ENCODE results near the gene KIF6.

The KIF6 gene

DNA sequence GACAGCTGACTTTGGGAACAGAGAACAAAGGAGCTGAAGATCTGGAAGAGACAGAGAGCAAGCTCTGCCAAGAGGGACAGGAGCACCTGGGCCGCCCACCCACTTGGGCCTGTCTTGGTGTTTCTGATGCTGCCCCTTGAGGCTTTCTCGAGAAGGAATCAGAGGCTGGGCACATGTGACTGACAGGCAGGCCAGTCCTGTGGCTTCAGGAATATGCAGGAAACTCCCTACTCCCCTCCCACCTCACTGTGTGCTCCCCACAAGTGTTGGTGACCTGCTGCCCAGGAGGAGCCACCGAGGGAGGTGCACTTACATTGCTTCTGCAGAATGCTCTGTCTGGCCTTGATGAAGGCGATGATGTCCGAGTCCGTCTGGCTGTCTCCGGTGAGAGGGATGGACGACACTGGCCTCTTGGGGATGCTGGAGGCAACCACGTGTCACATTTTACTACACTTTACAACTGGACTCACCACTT lies 381.8 kb downstream of the KIF6 start:
- no peak for DNase-seq (ENCODE audit: low read depth in 2 of 2)

DNA sequence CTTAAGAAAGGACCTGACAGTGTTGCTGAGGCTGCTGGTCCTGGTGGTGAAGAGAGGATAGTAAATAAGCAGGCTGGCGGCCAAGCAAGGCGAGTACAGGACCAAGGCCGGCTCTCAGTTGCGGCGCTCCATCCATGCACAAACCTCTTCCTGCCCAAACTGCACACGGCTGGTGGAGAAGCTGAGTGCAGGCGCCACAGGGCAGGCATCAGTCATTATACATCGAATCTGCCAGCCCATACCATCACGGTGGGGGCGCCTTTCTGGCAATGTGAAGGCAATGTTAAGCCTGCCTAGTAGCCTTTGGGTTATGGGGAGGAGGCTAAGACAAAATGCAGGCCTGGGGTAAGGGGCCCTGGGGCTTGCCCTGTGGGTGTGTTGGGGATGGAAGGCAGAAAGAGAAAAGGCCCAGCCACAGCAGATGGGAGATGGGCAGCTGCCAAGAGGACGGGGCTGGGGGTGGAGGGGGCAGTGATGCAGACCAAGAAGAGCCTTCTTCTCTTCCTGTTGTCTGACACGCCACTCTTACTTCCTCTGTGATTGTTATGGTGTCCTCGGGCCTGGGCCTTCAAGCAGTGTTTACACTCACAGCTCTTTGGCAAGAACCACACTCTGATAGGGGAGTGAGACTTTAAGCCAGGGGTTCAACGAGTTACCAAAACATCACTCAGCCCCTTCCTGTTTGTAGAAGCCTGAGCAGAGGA lies 382.4 kb downstream of the KIF6 start:
- no peak for DNase-seq (ENCODE audit: low read depth in 2 of 2)

DNA sequence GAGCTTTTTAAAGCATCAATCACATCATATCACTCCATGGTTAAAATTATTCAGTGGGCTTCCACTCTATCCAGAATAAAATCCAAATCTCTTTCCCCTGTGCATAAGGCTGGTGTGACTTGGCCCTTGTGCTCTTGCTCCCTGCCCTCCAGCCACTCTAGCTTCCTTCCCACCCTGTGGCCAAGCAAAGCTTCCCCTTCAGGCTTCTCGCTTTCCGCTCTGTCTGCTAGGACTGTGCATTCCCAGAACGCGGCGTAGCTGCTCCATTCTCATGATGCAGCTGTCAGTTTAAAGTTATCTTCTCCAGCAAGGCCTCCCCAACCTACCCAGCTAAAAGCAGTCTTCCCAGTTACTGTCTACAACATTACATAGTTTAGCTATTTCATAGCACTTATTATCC lies 383.3 kb downstream of the KIF6 start:
- no peak for DNase-seq (ENCODE audit: low read depth in 2 of 2)

DNA sequence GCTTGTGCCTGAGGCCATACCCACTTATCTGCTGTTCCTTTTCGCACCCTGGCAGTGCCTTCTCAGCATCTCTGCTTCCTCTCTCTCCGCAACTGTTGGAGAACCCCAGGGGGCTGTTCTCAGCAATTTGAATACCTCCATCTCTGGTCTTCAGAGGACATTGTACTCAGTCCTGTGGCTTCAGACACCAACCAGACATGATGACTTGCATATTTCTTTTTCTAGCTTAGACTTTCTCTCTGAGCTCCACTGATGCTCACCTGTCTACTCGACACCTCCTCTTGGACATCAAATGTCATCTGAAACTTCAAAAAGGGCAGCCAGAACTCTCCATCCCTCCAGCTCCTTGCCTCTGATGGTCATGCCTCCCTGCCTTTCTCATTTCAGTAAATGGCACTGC lies 383.9 kb downstream of the KIF6 start:
- DNase-seq (ENCODE audit: low read depth in 2 of 2) = no peak

DNA sequence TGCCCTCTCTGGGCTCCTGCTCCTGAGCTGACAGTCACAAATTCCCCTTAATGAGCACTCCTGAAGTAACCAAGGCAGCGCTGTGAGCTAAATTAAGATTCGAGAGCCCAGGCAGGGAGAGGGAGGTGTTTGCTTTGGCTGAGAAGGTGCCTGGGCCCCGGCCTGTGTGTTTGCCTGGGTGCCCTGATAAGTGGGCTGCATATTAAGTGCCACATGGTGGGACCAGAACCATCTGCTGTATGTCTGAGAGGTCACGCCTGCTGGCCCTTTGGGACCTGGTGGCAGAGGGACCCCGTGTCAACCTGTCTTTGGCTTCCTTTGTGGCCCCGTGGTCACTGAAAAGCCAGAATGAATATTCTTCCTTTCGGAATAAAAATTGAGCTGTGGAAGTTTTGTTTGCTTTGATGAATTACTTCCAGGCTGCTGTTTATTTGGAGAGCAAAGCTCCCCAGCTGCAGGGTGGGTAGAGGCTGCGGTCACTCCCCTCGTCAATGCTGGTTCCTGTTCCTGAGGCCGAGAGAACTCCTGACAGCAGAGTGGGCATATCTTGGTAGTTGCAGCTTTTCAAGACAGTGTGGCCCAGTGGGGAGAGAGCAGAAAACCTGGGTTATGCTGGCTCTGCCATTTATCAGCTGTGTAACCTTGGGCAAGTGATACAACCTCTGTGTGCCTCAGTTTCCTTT lies 385.2 kb downstream of the KIF6 start:
- no peak for DNase-seq (ENCODE audit: low read depth in 2 of 2)

DNA sequence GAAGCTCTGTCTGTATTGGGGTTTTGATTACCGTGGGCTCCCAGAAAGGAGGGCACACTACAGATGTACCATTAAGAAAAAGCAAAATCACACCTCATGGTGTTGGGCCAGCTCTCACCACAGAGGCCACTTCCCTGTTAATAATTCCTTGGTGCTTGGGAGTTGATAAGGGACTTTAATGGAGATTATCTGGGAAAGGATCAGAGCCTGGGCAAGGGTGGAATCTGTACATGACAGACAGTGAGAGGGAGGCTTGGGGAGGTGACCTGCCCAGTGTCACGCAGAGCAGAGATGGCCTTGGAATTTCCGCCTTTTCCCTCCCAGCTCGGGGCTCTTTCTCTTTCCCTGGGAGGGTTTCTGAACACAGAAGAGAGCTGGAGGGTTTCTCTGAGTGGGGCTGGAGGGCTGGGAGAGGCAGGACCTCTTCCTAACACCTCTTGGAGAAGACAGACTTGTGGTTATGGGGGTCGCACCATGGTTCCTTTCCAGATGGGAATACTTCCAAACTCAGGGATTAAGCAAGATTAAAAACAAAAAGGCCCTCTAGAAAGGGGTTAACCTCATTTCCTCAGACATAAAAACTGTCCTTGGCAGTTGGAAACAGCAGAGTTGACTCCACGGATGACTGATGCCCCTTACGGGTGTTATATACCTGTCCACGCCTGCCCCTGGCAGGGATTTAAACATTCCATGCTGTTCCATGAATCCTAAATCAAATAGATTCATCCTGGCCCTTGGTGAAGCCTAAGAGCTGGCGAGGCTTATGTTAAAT lies 385.9 kb downstream of the KIF6 start:
- no peak for DNase-seq (ENCODE audit: low read depth in 2 of 2)

DNA sequence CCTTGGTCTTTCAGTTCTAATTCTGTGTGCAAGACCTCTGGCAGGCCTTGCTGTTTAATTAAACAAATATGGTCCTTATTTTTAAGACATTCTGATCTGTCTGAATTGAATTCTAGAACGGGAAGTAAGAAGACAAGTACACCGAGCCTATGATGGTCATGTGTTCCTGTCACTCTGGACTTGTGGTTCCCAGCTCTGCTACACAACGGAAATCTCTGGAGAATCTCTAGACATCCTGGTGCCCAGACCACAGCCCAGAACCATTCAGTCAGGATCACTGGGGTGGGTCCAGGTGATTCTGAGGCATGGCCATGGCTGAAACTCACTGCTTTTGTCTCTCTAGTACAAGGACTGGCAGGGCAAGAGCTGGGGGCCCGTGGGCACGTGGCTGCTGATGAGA lies 386.8 kb downstream of the KIF6 start:
- DNase-seq (ENCODE audit: low read depth in 2 of 2) = no peak

DNA sequence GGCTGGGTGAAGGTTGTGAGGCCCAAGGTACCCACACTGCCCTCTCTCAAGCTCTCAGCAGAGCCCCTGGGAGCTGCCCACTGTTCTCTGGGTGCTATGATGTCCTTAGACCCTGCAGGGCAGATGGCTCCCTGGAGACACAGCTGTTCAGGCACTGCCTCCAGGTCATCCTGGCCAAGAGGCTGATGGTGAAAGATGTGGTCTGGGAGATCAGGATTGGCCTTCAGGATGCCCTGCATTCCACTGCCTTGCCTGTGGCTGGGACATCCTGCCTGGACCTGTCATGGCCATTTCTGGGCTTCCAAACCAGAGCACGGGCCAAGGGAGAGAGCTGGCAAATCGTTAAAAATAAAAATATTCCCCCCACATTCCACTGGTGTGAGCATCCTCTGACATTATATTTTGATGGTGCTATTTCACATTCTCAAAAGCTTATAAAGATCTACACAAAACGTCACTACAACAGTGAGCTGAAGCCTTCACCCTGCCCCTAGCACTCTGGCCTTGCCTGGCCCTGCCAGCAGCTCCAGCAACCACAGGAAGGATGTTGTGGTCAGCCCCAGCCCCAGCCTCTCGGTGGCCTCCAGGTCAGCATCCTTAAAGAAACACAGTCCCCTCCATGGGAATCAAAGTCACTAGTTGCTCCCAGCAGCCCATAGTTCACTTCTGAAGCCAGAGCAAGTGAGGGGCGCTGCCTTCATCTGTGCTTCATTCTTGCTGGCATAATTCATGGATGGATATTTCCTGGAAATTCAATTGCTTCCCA lies 389.2 kb downstream of the KIF6 start:
- DNase-seq (ENCODE audit: low read depth in 2 of 2) = no peak

DNA sequence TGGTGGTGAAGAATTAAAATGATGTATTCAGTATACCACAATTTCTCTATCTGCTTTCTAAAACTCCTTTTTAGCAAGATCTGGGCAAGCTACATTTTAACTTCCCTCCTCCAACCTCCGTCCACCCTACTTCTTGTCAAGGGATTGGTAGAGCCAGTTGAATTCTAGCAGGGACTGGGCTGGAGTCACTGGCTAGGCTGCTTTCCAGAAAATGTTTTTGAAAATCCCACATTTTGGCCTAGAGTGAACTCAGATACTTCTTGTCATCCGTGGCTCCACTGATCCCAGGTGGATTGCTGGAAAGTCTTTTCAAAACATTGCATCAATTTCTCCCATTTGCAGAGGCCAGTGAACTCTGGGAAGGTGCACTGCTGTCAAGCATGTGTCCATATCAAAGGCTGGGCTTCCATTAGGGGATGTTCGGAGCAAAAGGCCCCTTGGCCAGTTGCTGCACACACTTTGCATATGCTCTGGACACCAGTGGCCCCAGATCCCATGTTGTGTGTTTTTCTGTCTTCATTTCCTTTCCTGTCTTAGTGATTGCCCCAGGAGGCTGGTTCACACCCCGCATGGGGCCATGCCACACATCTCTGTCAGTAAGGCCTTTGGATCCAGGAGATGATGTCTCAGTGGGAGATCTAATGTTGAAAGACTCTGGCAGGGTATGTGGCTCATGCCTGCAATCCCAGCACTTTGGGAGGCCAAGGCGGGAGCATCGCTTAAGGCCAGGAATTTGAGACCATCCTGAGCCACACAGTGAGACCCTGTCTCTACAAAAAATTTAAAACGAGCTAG lies 391.4 kb downstream of the KIF6 start:
- DNase-seq (ENCODE audit: low read depth in 2 of 2) = no peak

DNA sequence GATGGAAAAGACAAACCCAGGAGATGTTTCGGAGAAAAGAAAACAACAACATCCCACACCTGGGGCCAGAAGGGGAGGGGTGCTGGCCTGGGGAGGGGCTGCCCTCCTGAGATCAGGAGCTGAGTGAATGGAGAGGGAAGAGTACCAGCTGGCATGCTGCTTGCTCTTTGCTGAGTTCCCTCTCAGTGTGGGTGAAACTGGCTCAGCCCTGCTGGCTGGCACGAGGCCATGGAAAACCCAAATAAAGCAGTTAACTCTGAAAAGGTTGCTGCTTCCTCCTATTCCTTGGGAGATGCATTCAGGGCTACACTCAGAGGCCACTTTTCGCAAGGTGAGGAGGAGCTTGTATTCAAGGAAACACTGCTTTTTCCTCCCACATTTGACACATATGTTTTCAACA lies 394.7 kb downstream of the KIF6 start:
- DNase-seq (ENCODE audit: low read depth in 2 of 2) = no peak

DNA sequence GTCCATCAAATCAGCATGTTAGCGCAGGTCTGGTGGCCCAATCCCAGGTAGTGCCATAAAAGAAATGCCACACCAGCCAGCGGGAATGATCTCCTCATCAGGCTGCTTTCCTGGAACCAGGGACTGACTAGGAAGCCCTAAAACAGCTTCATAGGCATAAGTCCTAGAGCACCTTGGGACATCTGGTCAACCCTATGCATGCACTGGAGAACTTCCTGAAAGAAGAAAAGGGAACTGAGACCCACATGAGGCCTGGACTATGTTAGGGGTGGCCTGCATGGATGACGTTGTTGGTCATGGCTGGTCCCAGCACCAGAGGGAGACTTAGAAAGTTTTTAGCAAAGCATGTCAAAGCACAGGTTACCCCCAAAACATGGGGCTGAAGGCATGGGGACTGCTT lies 395.2 kb downstream of the KIF6 start:
- no peak for DNase-seq (ENCODE audit: low read depth in 2 of 2)

DNA sequence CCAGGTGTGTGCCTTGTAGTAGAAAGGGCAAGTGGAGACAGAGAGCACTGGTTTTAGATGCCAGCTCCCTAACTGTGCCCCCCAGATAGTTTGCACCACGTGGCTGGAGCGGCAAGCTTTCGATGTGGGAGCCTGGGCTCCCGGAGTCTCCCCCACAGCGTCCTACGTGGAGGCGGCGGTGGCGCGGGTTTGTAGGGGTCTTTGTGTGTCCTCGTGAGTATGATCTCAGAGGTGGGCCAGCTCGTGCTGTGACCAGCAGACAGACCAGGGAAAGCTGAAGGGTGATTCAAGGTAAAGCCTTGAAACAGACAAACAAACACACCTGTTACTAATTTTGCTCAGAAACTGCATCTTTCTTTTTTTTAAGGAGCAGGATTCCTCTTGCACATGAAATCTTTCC lies 397.1 kb downstream of the KIF6 start:
- DNase-seq (ENCODE audit: low read depth in 2 of 2) = no peak

DNA sequence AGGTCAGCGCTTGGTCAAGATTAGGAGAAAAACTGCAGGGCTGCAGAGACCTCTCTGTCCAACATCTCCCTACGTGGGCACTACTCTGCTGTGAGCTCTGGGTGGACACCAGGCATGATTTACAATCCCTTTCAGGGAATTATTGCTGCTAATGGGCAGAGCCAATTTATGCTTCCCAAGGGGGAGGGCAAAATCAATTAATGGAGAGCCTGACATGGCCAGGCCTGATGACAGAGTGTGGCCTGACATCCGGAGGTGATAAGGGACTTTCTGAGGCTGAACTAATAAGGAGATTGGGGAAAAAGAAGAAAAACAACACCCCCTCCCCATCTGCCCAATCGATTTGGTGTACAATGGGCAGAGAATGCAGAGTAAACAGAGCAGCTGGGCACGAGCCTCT lies 397.7 kb downstream of the KIF6 start:
- DNase-seq (ENCODE audit: low read depth in 2 of 2) = no peak

DNA sequence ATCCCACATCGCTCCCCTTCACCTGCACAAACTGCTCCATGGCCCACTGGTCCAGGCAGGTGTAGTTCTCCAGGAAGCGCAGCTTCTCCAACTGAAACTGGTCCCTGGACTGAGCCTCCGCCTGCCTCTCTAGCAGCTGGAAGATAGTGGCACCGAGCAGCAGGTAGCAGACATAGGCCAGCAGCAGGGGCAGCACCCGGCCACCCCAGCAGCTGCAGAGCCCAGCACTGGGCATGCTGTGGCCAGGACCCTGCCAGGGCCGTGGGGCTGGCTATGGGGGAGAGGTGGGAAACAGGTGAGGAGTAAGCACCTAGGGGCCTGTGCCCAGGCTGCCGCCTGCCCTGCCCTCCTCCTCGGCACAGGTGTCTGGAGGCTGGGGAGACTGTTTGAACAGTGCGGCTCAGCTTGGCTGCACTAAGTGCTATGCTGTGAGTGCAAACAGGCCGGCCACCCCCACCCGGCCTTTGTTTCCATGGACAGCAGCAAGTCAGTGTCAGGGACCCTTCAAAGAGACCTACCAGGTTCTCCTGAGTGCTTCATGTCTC lies 402.8 kb downstream of the KIF6 start, which contains the start of gene KCNK16:
Gene KCNK16 (minus strand): TSS at position 397 of the 545 bp plus-strand sequence. CDS start 162 bp downstream, at position 235.
- DNase-seq (ENCODE audit: low read depth in 2 of 2) = no peak

DNA sequence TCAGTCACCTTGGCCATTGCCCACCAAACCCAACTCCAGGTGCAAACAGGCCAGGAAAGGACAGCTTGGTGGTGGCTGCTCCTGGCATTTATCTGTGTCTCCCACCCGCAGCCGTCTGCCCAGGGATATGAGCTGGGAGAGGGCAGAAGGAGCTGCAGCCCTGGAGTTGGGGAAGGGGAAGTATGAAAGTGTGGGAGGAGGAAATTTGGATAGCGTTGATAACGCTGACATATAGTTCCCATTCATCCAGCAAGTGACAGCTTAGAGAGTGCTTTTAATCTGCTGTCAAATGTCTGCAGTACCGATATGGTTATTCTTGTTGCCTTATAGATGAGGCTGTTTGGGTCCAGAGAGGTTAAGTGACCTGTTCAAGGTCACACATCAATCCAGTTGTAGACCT lies 403.4 kb downstream of the KIF6 start:
- DNase-seq (ENCODE audit: low read depth in 2 of 2) = no peak

DNA sequence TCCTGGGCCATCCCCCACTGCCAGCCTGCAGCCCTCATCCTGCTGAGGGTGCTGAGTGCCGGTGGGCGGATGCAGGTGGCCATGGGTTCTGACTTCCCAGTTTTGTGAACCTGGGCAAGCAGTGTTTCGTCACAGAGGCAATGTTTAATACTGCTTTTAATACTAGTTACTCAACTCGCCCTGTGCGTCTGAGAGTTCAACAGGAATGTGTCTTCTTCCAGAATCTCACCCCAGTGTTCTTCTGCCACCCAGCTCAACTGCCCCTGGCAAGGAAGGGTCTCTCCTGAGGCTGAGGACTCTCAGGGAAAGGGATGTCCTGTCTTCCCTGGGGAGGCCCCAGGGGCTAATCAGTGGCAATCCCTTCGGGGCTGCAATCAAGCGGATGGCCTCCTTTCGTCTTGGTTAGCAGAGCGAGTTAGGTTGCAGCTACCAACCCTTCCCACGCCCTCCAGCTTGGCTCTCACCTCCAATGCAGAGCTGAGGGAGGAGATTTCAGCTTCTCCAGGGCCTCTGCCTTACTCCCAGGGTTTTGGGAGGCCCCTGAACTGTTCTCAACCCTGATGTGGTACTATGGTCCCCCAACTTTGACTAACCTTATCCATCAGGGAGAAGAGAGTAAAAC lies 404.7 kb downstream of the KIF6 start:
- DNase-seq (ENCODE audit: low read depth in 2 of 2) = no peak

DNA sequence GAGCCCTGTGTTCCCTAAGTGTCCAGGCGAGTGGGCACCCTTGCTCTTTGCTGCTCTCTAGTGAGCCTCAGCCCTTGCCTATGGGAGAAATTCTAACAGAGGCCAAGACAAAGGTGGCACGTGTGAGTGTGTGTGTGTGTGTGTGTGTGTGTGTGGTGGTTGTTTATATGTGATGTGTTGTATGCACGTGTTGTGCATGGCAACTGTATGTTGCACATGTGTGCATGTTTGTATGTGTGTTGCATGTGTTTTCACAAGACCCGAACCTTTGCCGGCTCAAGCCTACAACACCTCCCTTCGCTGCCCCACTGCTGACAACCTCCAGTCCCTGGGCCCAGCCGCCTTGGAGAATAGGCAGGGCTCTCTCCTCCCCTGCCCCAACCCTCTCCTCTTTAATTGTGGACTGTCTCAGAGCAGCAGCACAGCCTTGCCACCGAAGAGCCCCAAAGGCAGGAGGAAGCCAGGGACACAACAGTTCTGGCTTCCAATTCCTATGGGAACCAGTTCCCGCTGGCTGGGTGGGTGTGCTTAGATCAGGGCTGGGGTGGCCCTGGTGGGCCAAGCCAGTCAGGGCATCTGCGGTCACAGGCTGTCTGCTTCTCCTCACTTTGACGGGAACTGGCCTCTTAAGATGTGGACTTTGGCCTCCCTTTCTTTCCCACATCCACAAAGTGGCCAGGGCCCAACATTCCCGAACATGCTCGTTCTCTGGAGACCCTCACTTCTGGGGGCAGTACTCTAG lies 405.4 kb downstream of the KIF6 start:
- DNase-seq (ENCODE audit: low read depth in 2 of 2) = no peak

DNA sequence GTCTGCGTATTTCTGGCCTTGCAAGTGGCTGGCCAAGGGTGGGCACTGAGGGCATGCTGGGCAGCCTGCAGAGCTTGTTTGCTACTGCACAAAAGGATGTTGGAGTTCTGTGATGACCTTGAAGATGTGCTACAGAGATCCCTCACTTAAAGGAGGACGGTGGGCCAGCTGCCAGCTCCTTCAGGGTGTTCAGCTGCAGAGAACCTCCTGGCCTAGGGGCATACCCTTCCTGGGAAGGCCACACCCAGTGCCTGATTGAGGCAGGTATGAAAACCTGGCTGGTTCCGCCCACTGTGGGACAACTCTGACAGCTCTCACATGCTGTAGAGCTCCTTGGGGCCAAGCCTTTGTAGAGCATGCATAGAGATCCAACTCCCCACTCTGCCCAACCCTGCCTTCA lies 408.0 kb downstream of the KIF6 start:
- no peak for DNase-seq (ENCODE audit: low read depth in 2 of 2)

DNA sequence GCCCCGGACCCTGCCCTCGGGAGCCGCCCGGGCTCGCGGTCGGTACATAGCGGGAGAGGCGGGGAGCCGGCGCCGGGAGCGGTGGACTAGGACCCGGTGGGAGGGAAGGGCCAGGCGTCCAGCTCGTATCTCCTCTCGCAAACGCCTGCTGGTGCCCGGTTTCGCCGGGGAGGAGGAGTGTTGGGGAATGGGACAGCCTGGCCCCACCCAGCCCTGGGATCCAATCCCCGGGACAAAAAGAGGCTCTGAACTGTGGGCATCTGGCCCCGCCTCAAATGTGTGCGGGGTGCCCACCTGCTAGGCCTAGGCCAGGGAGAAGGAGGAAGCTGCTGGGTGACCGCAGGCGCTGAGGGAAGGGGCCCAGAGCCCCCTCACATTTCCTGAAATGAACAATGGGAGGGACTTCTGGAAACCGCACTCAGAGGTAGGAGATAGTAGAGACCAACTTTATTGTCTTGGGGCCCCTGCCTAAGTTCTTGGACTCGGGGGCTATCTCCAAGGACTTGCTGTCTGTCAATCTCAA lies 410.9 kb downstream of the KIF6 start, which contains the start of gene KCNK17:
Gene KCNK17 (minus strand): TSS at position 147 of the 523 bp plus-strand sequence. CDS start 99 bp downstream, at position 48.
- DNase-seq (ENCODE audit: low read depth in 2 of 2) = no peak

Data from activated CD4-positive, alpha-beta T cell treated with anti-CD3 and anti-CD28 coated beads for 24 hours (primary cell).